ENCODE data around the gene RUFY1.
"Not testable (repeated sequence)": the region's sequence is repeated elsewhere in the genome, so short reads cannot be mapped to it uniquely, and the experiment has no call there.

DNA sequence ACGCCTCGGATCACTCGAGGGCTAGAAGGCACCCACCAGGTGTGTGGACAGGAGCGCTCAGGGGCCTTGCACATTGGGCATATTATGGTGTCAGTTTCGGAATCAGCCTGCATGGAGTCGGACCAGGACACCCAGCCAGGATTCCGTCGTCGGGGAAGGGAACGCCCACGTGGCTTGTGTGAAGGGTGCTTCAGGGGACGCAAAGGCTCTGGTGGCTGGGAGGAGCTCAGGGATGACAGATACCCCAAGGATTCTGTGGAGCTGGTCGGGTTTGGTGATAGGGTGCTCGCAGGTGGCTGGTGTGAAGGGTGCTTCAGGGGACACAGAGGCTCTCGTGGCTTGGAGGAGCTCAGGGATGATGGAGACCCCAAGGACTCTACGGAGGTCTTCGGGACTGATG, 92.3 kb downstream of the RUFY1 start:
- not testable (repeated sequence) for TF ChIP-seq POLR2A, CTCF (IDR thresholded peaks at IDR 0.05)
